ENCODE results near the gene NHS. TPM values are rescaled to one million over a fixed set of nuclear protein-coding genes. Genes with fewer than 3 reads are reported as not detected.
A peak's percentile ranks its signal among the peaks of the same experiment; 100 is the strongest.

Gene NHS
- total RNA-seq, 6 experiments from 2014 or later: 2.8 to 6.1 (median 4.9) TPM

- Mint-ChIP-seq H3K27me3 (ENCODE audit: insufficient read depth) (no peaks in the 10 kb centered on the region; the same call in 1 of the 2 replicates), H3K4me3 (no peak overlapping the region), H3K4me1 (ENCODE audit: low read depth) (peaks cover 16% of the 10 kb centered on the region), H3K9me3 (no peaks in the 10 kb centered on the region), H3K27ac (no peak overlapping the region), H3K36me3 (ENCODE audit: low read depth) (no peaks in the 10 kb centered on the region)
- DNase-seq: no peak
- TF ChIP-seq CTCF (IDR thresholded peaks at IDR 0.05): no peak
These were observed 281.6 kb downstream of the NHS start for GRCh38 chrX:17656556-17656955.

GRCh38 chrX:17662391-17662790 lies 287.4 kb downstream of the NHS start:
- no peak for DNase-seq
- H3K27me3 Mint-ChIP-seq (ENCODE audit: insufficient read depth): no peaks in the 10 kb centered on the region; the same call in 1 of the 2 replicates
- H3K9me3 Mint-ChIP-seq: no peaks in the 10 kb centered on the region
- peaks cover 9% of the 10 kb centered on the region for H3K4me1 Mint-ChIP-seq (ENCODE audit: low read depth)
- TF ChIP-seq CTCF (IDR thresholded peaks at IDR 0.05): no peak
- no peak overlapping the region for H3K27ac Mint-ChIP-seq
- no peak overlapping the region for H3K4me3 Mint-ChIP-seq
- no peaks in the 10 kb centered on the region for H3K36me3 Mint-ChIP-seq (ENCODE audit: low read depth)

- H3K36me3 Mint-ChIP-seq (ENCODE audit: low read depth): no peaks in the 10 kb centered on the region
- H3K4me3 Mint-ChIP-seq: no peak overlapping the region
- no peak overlapping the region for H3K27ac Mint-ChIP-seq
- H3K4me1 Mint-ChIP-seq (ENCODE audit: low read depth): no peaks in the 10 kb centered on the region
- TF ChIP-seq CTCF (IDR thresholded peaks at IDR 0.05): no peak
- H3K27me3 Mint-ChIP-seq (ENCODE audit: insufficient read depth): no peaks in the 10 kb centered on the region; the same call in 1 of the 2 replicates
- H3K9me3 Mint-ChIP-seq: no peaks in the 10 kb centered on the region
- DNase-seq: no peak
These were observed 293.9 kb downstream of the NHS start for GRCh38 chrX:17668929-17669328.

GRCh38 chrX:17669458-17669857 lies 294.5 kb downstream of the NHS start:
- Mint-ChIP-seq H3K36me3 (ENCODE audit: low read depth) (no peaks in the 10 kb centered on the region), H3K4me1 (ENCODE audit: low read depth) (no peaks in the 10 kb centered on the region), H3K4me3 (no peak overlapping the region), H3K27me3 (ENCODE audit: insufficient read depth) (no peaks in the 10 kb centered on the region; the same call in 1 of the 2 replicates), H3K9me3 (no peaks in the 10 kb centered on the region), H3K27ac (no peak overlapping the region)
- DNase-seq: no peak
- TF ChIP-seq CTCF (IDR thresholded peaks at IDR 0.05): peak; percentile 23; the same call in 1 of the 2 replicates

GRCh38 chrX:17669891-17670290 lies 294.9 kb downstream of the NHS start:
- Mint-ChIP-seq H3K9me3 (no peaks in the 10 kb centered on the region), H3K4me3 (no peak overlapping the region), H3K27me3 (ENCODE audit: insufficient read depth) (no peaks in the 10 kb centered on the region; the same call in 1 of the 2 replicates), H3K4me1 (ENCODE audit: low read depth) (no peaks in the 10 kb centered on the region), H3K27ac (no peak overlapping the region), H3K36me3 (ENCODE audit: low read depth) (no peaks in the 10 kb centered on the region)
- TF ChIP-seq CTCF (IDR thresholded peaks at IDR 0.05): no peak
- DNase-seq: no peak

GRCh38 chrX:17670874-17671273 lies 295.9 kb downstream of the NHS start:
- DNase-seq: no peak
- Mint-ChIP-seq H3K9me3 (no peaks in the 10 kb centered on the region), H3K4me1 (ENCODE audit: low read depth) (no peaks in the 10 kb centered on the region), H3K27me3 (ENCODE audit: insufficient read depth) (no peaks in the 10 kb centered on the region; the same call in 1 of the 2 replicates), H3K36me3 (ENCODE audit: low read depth) (no peaks in the 10 kb centered on the region), H3K27ac (no peak overlapping the region), H3K4me3 (no peak overlapping the region)
- no peak for TF ChIP-seq CTCF (IDR thresholded peaks at IDR 0.05)

Data from HFFc6 (cell line).